Measurements from ENCODE around the gene RBBP8.
"Not testable (repeated sequence)": the region's sequence is repeated elsewhere in the genome, so short reads cannot be mapped to it uniquely, and the experiment has no call there.

Gene RBBP8

DNA sequence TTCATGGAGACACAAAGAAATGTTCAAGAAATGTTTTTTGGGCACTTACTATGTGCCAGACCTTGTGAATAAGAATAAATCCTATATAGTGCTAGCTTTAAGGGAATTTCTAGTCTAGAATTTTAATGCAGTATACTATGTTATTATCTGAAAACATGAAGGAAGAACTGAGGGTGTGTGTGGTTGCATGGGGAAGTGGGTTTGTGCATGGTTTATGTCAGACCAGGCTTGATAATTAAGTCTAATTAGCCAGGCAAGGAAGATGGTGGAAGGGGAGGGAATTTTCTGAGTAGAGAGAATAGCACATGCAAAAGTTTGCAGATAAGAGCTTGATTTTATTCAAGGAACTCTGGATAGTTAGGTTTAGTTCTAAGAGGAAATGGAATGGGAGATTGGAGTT is 6.5 kb downstream of the RBBP8 start:
- in situ Hi-C loops (cut with HindIII; ENCODE audit: low sequenced_read_pairs), result no loop called here

DNA sequence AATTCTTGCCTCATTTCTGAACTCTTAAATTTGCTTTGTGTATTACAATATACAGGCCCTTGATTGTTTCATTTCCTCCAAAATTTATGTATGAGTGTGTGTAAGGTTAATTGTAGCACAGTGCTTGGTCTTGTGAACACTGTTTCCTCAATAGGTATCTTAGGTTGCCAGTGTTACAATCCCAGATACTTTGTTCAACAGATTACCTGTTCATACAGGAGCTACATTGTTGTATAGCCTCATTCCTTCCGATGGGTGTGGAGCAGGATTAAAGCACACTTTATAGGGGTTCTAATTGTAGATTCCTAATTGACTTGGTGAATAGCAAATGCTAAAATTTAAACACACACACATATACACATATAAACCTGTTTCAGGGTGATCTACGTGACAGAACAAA is 10.7 kb downstream of the RBBP8 start:
- in situ Hi-C loops (cut with HindIII; ENCODE audit: low sequenced_read_pairs), result no loop called here

- in situ Hi-C loops (cut with HindIII; ENCODE audit: low sequenced_read_pairs), result no loop called here
These were observed 13.1 kb downstream of the RBBP8 start for GRCh38 chr18:22946217-22946616.

DNA sequence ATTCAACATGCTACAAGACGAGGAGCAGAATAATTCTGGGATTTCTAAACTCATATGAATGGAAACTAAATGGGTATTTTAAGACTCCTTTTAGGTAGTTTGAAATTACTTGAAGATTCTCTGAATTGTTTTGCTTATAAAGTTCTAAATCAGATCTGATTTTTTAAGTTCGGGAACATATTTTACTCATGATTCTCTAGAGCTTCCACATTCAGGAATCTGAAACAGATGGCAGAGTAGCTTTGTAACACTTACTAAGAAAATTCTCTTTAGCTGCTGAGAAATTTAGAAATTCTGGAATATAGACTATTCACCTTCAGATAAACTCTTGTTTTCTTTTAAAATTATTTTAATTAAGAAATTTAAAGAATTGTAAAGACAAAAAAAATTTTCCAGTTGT is 13.7 kb downstream of the RBBP8 start:
- in situ Hi-C loops (cut with HindIII; ENCODE audit: low sequenced_read_pairs), result no loop called here

GRCh38 chr18:22951823-22952222 is 18.7 kb downstream of the RBBP8 start:
- in situ Hi-C loops (cut with HindIII; ENCODE audit: low sequenced_read_pairs), result no loop called here

DNA sequence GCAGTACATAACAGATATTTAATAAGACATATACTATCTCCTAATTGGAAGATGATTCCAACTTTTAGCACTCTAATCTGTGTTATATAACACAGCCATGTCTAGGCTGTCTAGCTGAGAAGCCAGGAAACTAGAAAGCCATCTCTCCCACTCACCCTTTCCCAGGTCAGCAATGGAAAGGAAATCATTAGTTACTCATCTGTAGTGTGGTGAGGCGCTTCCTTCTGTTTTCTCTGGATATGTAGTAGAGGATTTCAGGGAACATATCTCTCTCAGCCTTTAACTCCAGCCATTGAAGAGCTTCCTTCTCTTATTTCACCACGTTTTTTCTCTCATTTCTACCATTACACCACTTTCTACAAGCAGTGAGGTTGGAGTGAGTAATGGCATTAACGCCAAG is 19.4 kb downstream of the RBBP8 start:
- in situ Hi-C loops (cut with HindIII; ENCODE audit: low sequenced_read_pairs), result no loop called here

GRCh38 chr18:22953982-22954381 is 20.9 kb downstream of the RBBP8 start:
- in situ Hi-C loops (cut with HindIII; ENCODE audit: low sequenced_read_pairs), result not testable (repeated sequence)

DNA sequence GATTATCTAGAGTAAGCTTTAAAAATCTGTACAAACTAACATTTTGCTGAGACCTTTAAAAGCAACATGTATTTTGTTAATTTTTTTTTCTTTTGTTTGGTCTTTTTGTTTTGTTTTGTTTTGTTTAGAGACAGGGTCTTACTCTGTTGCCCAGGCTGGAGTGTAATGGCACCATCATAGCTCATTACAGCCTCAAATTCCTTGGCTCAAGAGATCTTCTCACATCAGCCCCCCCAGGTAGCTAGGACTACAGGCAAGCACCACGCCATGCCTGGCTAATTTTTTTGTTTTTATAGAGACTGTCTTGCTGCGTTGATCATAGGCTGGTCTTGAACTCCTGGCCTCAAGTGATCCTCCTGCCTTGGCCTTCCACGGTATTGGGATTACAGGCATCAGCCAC is 23.1 kb downstream of the RBBP8 start:
- in situ Hi-C loops (cut with HindIII; ENCODE audit: low sequenced_read_pairs), result no loop called here

GRCh38 chr18:22961156-22961555 is 28.0 kb downstream of the RBBP8 start:
- in situ Hi-C loops (cut with HindIII; ENCODE audit: low sequenced_read_pairs), result no loop called here

GRCh38 chr18:22962004-22962403 is 28.9 kb downstream of the RBBP8 start:
- in situ Hi-C loops (cut with HindIII; ENCODE audit: low sequenced_read_pairs), result no loop called here

GRCh38 chr18:22964116-22964515 is 31.0 kb downstream of the RBBP8 start:
- in situ Hi-C loops (cut with HindIII; ENCODE audit: low sequenced_read_pairs), result no loop called here

- in situ Hi-C loops (cut with HindIII; ENCODE audit: low sequenced_read_pairs), result no loop called here
These were observed 31.6 kb downstream of the RBBP8 start for GRCh38 chr18:22964722-22965121.

DNA sequence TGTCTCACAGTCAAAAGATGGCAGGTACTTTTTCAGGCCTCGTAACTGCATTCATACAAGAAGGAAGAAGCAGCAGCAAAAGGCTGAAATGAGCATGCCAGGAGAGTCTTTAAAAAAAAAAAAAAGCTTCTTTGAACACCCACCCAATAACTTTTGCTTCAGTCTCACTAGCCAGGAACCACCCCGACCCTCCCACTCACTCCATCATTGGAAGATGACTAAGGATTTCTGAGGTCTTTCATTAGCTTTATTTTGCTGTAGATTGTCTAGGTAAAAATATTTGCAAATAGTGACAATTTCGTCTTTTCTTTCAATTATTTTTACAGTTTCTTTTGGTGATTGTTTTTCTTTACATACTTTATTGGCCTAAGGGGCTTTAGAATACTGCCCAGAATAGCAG is 37.9 kb downstream of the RBBP8 start:
- in situ Hi-C loops (cut with HindIII; ENCODE audit: low sequenced_read_pairs), result no loop called here

DNA sequence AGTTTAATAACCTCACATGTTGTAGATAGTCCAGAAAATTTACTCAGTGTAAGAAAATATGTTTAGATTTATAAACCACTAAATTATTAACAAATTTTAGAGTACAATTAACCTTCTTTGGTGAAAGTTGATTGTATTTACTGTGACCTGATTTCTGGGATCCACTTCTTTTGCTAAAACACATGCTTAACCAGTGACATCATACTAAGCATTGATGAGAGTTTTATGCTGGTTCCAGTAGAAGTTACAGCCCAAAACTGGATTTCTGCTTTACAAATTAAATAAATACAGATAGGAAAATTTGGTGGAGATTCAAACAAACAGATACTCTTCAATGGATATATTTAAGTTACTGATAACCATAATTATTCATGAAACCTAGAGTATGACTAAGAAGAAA is 40.9 kb downstream of the RBBP8 start:
- in situ Hi-C loops (cut with HindIII; ENCODE audit: low sequenced_read_pairs), result no loop called here

DNA sequence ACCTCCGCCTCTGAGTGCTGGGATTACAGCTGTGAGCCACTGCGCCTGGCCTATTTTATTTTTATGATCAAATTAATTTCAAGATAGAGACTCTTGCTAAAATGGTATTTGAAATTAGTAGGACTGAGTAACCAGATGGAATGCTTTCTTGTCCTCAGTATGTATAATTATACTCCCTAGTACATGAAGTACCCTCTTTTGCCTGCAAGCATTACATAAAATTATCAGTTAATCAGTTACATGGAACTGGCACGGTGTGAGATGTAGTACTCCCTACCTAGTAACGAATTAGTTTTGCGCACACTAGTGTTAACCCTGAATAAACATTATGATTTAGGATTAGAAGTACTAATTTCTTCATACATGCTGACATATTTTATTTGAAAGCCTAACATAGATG is 41.6 kb downstream of the RBBP8 start:
- in situ Hi-C loops (cut with HindIII; ENCODE audit: low sequenced_read_pairs), result no loop called here

- in situ Hi-C loops (cut with HindIII; ENCODE audit: low sequenced_read_pairs), result no loop called here
These were observed 42.4 kb downstream of the RBBP8 start for GRCh38 chr18:22975508-22975907.

- in situ Hi-C loops (cut with HindIII; ENCODE audit: low sequenced_read_pairs), result no loop called here
These were observed 44.9 kb downstream of the RBBP8 start for GRCh38 chr18:22977847-22978701.

- in situ Hi-C loops (cut with HindIII; ENCODE audit: low sequenced_read_pairs), result no loop called here
These were observed 47.3 kb downstream of the RBBP8 start for GRCh38 chr18:22980394-22980793.

DNA sequence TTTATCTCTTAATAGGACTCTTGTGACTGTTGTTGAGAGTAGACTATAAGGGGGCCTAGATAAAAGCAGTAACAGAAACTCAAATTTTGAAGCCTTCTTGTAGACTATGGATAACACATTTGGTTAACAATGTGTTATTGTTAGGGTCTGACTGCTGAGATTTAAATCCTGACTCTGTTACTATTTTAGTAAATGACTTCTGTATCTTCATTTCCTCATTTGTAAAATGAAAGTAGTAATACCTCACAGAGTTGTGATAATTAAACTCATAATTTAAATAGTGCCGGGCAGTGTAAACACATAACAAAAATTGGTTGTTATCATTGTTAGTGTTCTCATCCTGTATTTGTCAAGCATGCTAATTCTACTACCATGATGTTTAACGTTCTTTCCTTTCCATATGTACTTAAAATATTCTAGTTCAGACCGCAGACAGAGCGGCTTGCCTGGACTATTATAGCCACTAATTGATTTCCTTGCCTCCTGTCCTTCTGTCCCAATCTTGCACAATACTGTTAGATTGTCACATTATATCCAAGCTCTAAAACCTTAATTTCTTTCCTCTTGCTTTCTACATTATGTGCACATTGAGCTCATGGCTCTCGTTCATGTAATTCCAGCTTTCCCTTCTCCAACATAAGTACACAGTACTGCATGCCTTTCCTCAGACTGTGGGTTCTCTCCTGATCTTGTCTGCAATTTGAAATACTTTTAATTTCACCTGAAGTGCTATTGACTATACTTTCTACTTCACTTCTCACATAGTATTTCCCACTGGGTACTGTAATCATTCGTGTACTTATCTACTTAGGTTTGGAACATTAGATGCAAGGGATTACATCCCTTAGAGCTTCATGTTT is 48.4 kb downstream of the RBBP8 start:
- in situ Hi-C loops (cut with HindIII; ENCODE audit: low sequenced_read_pairs), result no loop called here

DNA sequence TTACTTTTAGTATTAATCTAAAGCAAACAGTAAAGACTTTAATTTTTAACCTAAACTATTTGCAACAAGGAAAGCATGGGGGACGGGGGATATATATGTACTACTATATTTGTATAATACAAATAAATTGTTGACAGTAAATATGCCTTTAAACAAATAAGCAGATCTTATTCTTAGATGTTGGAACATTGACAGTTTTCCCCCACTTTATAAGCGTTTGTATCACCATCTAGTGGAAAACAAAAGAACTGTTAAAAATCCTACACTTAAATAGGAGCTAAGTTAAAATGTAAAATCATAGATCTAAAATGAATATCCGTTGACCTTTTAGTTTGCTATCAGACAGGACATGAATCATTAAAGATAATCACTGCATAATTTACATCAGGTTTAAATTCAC is 50.0 kb downstream of the RBBP8 start:
- in situ Hi-C loops (cut with HindIII; ENCODE audit: low sequenced_read_pairs), result no loop called here

DNA sequence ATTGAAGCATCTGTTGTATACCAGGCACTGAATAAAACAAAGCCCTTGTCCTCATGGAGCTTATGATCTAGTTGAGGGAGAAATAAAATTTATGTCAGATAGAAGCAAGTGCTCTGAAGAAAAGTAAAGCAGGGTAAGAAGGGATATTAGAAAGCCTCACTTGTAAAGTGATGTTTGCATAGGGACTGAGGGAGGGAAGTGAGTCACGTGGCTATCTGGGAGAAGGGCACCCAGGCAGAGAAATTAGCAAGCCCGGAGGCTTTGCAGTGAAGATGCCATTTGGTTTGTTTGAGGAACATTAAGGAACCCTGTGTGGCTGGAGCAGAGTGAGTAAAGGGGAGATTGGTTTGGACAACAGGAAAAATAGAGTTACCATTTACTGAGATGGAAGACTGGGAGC is 52.1 kb downstream of the RBBP8 start:
- in situ Hi-C loops (cut with HindIII; ENCODE audit: low sequenced_read_pairs), result no loop called here

DNA sequence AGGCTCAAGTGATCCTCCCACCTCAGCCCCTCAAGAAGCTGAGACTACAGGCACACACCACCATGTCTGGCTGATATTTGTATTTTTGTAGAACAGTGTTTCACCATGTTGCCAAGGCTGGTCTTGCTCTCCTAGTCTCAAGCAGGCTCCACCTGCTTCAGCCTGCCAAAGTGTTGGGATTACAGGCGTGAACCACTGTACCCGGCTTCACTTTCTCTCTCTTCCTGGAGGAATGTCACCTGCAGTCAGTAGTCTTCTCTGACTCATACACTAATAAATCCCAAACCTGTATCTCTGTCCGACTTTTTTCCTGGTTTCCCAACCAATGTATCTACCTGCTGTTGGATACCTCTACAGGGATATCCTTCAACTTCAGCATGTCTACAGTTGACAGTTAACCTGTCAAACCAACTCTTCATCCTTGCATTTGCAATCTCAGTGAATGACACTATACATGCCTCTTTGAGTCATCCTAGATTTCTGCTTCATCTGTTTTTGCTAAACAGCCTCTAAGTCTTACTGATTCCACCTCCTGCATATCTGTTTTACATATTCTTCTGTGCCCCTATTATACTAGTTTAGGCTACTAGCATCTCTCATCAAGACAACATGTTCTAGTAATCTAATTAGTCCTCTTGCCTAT is 54.5 kb downstream of the RBBP8 start:
- in situ Hi-C loops (cut with HindIII; ENCODE audit: low sequenced_read_pairs), result no loop called here

Data from DLD1 (cell line).